COLO829 (cell line): ENCODE results near the gene CDK6.
A peak's percentile ranks its signal among the peaks of the same experiment; 100 is the strongest.
"Not testable (repeated sequence)": the region's sequence is repeated elsewhere in the genome, so short reads cannot be mapped to it uniquely, and the experiment has no call there.

ENCODE experiments used
- DNase-seq: peaks from one replicate; pipeline ENCODE4 v3.0.0; 2012; ENCODE audit warnings: low spot score

The CDK6 gene

DNA sequence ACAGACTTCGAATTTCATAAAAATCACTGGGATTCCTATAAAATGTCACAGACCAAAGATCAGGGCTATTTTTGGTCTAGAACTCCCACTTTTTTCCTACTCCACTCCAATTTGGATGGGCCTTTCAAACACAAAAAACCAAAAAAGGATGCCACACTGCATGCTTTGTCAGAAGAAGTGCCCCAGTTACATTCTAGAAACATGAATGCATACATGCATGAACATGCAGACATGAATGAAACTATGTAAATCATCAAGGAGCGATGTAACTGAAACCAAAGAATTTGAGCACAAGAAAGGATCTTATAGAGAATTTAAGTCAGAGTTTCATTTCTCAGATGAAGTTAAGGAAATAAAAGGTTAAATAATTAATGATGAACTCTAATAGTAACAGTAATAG lies 214.3 kb downstream of the CDK6 start:
- DNase-seq, result no peak

DNA sequence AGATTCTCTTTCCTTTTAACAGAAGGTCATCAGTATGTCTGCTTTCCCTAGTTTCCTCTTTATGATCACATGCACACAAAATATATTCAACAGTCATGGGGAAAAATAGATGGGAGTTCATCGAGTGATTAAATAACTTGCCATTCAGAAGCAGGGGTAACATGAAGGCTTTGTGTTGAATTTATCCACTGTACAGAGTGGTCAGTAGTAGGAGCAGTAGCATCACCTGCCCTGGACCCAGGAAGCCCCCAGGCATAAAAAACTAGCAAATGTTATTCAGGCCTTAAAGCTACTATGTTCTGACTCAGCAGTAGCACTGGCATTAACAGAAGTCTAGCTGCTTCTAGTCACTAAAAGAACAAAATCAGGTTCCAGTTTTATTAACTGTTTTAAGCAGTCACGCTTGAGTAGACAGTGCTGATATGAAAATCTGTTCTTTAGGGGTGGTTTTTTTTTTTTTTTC lies 214.8 kb downstream of the CDK6 start:
- DNase-seq, result no peak

DNA sequence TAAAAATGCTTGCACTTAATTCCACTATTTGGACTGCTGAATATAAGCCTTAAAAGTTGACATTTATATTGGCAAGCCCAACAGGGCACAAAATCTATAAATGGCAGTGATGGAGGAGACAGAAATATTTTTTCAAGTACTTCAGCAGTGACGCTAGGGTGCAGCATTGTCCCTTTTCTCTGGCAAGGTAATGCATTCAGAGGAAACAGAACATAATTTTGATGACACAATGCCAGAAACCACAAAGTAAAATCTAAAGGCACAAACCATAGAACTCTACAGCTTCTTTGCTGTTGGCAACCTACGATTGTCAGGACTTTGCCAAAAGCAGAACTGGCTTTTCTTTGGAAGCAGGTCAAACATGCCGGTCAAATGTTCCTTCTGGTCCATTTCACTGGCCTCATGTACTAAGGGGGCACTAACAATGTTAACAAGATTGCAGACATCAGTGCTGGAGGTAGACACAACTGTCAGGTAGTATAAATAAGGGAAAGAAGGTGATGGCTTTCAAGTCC lies 215.3 kb downstream of the CDK6 start:
- peak; percentile 76 for DNase-seq

DNA sequence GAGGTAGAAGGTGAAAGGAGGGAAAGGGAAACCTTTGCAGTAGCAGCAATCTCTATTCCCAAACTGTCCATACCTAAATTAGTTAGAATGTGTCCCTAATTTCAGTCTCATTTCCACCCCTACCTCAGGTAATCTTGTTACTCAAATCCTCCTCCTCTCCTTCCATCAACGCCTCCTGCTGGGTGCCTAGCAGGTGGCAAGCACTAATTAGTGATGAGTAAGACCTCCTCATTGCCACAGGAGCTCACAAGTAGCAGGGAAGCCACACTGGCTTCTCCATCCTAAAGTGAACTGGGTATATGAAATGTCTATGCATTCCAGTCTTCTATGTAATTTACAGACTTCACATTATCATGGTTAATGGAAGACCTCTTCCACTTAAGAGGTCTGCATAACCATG lies 220.5 kb downstream of the CDK6 start:
- no peak for DNase-seq

DNA sequence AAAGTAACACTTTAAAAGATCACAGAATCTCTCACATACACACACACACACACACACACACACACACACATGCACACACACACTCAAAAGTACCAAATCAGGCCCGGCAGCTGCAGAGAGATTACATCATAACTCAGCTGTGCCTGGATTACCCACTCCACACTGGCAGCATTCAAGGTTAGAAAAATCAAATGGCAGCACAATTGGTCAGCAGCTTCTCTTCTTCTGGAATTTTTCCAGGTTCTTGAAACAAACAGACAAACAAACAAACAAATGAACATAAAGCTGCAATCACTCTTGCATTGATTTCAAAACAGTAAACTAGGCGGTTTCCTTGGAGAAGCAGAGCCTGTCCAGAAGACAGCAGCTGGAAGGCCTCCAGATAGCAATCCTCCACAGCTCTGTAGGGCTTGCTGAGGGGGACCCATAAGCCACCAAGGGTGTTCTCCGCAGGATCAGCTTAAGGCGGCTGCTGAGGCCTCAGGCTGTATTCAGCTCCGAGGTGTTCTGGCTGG lies 221.7 kb downstream of the CDK6 start:
- DNase-seq, result no peak

DNA sequence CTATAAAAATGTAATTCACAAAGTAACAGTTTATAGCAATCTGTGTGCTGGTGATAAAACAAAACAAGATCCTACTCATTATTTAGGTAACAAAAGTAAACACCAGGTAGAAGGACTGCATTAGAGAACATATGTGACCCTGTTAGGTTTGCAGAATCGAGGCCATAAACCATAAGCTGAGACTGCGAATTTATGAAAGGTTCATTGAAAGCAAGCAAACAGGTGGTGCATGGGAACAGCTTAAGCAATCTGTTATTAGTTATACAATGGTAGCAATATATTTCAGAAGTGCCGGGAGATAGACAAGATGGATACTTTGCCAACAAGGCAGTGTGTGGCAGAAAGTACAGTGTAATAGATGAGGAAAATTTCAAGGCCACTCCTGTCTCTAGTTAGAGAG lies 222.7 kb downstream of the CDK6 start:
- DNase-seq, result no peak

DNA sequence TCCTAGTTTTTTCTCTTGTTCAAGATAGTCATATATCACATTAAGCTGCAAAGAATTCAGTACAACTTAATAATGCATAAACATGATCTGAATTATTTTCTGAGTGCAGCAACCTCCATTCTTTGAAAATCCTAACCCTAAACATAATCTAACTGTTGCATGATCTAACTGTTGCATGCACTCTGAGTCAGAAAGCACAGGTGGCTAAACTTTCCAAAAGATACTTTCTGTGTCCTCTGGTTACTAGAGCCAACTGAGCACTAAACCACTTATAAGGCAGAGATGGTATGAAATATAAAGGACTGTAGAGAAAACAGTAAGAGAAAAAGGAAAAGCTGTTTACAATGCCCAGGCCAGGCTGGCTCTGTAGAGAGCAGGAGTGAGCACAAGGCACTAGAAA lies 223.2 kb downstream of the CDK6 start:
- DNase-seq, result no peak

DNA sequence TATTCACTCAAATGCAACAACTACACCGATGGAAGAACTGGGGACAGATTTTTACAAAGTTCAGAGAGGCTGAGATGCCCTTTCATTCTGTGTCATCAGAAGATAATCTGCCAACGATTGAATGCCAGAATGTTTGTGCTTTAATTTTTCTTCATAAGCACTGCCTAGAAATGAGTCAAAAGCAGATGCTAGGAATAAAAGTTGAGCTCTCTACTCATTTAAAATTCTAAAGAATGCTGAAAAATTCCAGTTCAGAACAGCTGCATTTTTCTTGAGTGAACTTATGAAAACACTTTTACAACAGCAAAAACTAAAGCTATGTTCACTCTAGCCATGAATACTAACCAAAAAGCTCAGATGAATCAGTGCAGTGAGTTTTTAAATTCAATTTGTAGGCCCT lies 223.9 kb downstream of the CDK6 start:
- no peak for DNase-seq

DNA sequence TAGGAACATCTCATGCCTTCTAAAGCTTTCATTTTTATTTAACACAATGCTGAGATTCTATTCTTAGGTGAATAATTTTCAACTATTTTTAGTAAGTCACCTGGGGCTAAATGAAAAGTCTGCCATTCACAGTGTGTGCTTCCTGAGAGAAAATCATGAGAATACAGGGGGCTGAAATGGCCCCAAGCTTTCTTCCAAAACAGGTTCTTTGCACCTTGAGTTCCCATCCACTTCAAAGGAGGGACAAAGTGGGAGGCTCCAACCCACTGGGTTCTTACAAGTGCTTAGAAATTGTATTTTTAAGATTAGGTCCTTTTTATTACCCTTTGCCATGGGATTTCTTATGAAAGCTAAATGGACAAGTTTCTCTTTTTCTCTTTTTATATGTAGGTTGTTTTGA lies 224.6 kb downstream of the CDK6 start:
- DNase-seq, result no peak

DNA sequence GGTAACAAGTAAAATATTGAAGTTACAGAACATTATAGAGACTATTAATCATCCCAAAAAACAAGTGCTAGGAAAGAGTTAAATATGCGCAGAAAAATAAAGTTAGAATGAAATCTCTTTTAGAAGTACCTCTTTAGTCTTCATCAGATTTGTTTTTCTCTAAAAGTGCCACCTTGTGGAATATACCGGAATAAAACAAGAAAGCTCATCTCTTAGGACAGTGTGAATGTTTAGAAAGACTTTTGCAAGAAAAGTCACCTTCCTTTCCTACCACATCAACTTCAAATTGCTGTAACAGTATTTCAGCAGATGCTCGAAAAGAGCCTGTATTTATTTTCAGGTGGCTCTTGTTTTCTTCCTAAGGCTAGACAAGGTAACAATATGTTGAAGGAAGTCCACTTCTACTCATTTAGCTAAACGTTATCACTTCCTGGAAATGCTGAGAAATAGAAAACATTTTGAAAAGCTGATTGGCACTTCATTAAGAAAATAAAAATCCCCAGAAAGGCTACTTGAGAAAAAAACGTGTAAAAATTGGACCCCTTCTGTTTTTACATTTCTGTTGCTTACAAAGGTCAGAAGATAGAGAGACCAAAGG lies 226.4 kb downstream of the CDK6 start:
- no peak for DNase-seq

DNA sequence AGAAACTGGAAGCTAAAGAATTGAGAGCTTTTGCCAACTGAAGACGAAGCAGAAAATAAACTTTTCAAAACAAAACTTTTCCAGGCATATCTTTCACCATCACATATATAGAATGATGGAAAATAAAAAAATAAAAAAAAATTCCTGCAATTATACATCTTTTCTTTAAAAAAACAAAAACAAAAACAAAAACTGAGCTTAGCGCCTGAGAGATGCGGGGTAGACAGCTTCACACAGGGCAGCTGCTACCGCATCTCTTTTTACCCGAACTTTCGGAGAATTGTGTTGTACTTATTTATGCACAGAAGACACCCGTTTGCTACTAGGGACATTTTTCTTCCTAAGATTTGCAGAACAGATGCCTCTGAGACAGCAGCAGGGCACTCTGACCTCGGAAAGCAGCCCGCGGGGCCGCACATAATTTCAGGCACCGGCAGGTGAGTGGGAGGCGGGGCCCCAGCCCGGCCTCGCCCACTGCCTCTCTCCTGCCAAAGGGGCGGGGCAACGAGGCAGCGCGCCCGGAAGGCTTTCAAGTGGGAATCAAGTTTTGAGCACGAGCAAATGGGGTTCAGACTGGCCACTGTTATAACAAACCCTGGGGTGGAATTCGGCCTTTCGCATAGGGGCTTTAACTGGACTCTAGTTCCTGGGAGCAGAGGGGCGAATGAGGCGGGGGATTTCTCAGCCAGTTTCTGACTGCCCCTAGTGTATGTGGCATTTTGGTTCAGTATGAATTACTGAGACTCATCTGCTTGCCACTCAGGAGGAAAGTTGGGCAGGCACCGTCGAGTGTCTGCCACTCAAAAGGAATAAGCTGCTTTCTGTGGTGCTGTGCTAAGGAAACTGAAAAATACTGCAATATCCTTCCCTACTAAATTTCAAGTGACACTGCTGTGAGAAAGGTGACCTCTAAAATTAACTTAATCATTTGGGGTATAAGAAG lies 227.7 kb downstream of the CDK6 start:
- no peak for DNase-seq

DNA sequence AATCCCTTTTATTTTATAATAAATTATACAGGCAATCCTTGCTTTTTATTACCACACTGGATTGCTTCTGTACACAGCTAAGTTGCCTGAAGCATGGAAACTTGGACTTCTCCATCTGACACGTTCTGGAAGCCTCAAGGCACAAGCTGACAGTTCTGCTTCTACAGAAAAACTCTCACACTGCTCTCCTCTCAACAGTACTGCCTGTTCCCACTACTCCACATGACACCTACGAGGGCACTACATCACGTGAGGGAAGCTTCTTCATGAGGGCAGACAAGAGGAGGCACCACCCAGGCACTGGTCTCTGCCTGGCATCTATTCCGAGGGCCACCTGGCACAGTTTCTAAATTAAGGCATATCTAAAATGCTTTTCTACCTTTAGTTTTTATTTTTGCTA lies 229.4 kb downstream of the CDK6 start:
- no peak for DNase-seq

DNA sequence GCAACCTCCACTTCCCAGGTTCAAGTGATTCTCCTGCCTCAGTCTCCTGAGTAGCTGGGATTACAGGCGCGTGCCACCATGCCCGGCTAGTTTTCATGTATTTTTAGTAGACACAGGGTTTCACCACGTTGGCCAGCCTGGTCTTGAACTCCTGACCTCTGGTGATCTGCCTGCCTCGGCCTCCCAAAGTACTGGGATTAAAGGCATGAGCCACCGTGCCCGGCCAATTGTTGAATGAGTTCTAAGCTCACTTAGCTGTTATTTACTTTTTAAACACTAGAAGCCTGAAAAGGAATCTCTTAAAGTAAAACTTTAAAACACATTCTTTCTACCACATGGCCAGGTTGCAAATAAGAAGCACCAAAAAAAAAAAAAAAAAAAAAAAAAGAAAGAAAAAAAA lies 231.9 kb downstream of the CDK6 start:
- not testable (repeated sequence) for DNase-seq

DNA sequence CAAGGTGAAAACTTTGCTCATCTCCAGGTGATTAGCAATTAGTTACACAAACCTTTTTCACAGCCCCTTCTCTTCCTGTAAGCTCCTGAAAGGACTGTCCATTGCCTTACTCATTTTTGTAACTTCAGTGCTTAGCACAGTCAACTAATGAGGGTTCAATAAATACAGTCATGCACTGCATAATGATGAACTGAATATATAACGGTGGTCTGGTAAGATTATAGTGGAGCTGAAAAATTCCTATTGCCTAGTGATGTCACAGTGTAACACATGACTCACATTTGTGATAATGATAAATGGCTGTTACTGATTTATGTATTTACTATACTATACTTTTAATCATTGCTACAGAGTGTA lies 233.3 kb downstream of the CDK6 start:
- no peak for DNase-seq

DNA sequence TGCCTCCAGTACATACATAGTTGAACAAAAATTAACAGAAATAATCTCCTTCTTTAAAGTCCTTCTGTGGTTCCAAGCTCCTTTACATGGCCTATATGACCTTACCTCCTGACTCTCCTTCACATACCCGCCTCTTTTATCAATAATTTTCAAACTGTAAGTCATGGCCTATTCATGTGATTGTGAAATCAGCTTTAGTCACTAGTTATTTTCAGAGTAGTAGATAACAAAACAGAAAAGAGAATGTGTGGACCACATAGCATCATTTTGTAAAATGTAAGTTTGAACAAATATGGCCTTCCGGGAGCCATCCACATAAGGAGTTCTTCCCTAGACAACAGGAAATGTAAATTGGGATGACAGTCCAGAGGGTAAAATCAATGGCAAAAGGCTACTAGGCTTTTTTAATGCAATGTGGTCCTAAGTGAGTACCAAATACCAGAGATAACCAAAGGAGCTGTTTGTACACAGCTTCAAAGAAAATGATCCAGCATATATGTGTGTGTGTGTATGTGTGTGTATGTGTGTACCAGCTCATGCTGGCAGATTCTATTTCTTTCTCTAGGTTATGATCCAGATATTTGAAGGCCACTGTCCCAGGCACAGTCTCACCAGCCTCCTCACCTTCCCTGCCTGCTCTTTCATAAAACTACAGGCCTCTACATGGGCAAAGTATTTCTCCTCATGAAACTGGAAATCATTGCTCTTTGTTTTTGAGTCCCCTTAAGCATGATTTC lies 233.9 kb downstream of the CDK6 start:
- no peak for DNase-seq

DNA sequence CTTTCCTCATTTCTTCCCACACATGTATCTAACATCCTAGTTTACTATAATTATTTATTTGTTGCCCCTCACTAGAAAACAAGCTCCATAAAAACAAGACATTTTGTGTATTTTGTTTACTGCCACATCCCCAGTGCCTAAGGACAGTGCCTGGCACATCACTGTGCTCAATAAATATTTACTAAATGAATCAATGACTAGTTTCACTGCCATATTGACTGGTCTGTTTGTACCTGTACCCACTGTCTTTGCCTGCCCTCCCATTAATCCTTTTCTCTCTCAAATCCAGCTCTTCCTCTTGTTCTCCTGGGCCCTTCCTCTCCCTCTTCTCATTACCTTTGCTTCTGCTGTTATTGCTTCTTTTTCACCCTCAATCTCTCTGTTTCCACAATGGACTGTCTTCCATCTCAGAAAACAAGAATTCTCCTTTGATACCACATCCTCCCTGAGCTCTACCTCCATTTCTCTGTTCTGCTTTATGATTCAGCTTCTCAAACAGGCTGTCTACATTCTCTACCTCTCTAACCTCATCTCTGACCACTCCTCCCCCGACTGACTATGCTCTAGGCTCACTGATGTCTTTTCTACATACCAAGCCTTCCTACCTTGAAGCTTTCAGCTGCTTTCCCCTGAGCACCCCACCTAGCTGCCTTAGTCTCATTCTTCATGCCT lies 237.9 kb downstream of the CDK6 start:
- DNase-seq, result no peak

DNA sequence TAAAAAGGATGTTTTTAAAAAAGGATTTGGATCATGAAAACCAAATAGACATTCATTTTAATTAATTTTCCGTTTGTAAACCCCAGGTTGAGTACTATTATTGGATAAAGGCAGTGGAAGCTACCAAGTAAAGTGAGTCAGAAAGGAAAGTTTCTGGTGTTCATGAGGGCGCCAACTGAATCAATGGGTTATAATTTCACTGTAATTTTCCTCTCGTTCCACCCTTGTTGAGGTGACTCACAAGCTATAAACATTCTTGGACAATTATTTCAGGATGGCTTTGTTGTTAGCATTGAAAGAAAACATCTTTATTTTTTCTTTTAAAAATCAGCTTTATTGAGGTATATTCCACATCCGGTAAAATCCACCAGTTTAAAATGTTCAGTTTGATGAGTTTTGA lies 241.1 kb downstream of the CDK6 start:
- no peak for DNase-seq

DNA sequence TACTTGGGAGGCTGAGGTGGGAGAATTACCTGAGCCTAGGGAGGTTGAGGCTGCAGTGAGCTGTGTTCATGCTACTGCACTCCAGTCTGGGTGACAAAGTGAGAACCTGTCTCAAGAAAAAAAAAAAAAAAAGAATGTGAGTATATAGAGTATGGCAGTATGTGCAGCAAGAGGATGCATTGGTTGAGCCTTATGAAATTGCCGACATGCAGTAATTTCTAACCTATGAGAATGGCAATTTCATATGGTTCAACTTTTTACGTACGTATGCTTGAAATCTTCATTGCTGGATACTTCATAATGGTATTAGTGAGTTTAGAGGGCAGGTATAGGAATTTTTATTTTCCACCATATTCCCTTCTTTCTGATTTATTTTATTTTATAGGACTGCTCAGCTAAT lies 241.6 kb downstream of the CDK6 start:
- DNase-seq, result no peak

DNA sequence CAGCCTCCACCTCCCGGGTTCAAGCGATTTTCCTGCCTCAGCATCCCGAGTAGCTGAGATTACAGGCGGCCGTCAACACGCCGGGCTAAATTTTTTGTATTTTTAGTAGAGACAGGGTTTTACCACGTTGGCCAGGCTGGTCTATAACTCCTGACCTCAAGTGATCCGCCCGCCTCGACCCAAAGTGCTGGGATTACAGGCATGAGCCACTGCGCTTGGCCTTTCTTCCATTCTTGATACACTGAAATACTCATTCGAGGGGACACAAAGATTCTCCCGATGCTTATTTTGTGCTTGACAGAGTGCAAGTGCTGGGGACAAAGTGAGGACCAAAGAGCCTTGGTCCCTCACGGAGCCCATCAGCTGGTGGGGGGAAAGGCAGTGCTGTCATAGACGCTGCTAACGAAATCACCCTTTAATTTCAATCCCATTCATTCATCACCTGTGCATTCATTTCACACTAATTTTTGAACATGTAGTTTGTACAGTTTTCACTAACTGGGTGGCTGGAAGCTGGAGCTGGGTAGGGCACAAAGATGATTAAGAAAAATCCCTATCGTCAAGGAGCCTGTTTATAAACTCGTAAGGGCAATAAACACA lies 245.6 kb downstream of the CDK6 start:
- DNase-seq, result no peak

DNA sequence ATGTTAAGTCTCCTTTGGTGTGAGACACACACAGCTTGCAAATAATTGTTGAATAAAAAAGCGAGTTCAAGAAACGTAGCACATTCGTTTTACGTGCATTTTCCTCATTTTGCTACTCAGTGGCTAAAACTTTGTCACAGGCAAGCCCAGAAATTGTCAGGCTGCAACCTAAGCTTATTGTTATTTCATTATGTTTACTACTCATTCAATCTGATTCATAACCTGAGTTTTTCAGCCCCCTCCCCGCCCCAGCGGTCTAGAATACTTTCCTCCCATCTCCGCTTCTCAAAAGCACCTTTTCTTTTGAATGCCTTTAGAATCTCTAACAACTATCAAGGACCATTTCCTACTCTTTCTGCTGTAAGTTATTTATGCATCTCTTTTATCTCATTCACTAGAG lies 247.3 kb downstream of the CDK6 start:
- DNase-seq, result no peak

DNA sequence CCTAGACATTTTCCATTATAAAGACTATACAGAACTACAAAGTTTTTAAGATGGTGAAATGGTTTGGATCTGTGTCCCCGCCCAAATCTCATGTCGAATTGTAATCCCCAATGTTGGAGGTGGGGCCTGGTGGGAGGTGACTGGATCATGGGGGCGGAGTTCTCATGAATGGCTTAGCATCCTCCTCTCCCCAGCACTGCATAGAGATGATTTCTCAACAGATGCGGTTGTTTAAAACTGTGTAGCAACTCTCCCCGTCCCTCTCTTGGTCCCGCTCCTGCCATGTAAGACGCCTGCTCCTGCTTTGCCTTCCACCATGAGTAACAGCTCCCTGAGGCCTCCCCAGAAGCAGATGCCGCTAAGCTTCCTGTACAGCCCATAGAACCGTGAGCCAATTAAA lies 247.8 kb downstream of the CDK6 start:
- no peak for DNase-seq

DNA sequence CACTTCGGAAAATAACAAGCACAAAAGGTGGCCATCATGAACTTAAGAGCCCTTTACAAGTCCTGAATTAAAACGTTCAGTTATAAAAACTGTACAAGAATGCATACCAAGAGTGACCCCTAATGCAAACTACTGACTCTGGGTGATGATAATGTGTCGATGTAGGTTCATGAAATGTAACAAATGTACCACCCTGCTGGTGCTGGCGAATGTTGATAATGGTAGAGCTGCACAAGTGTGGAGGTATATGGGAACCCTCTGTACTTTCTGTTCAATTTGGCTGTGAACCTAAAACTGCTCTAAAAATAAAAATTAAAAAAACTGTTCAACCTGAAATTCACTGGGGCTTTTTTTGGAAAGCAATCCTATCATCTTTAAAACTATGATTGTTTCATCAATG lies 249.5 kb downstream of the CDK6 start:
- DNase-seq, result no peak
